GM13977 (cell line): ENCODE data around the gene RAB22A.

Experiments used
- DNase-seq: peaks from one replicate; pipeline ENCODE4 v3.0.0; 2012; ENCODE audit warnings: low spot score
- CTCF ChIP-seq: IDR thresholded peaks from 2 replicates; pipeline ENCODE4 v1.5.1; 2012; ENCODE audit warnings: mild to moderate bottlenecking, control low read depth; ENCODE audit not compliant: insufficient read depth; ENCODE audit errors: extremely low read depth, missing control alignments
- in situ Hi-C: fragments of 300-500 bp; cut with MboI; formaldehyde crosslinking; loops from one replicate; pipeline ENCODE4 v1.12.0; 2022; ENCODE audit warnings: low sequenced_read_pairs, low pct_unique_long_range_greater_than_20kb, mixed read lengths, inconsistent platforms; ENCODE audit not compliant: unreplicated experiment

Gene RAB22A

GRCh38 chr20:58308680-58309527, 611 bp upstream of the RAB22A start:
- in situ Hi-C loops: no loop called here
- peak; percentile 78 for DNase-seq
- TF ChIP-seq CTCF: no peak

GRCh38 chr20:58310291-58310782, 822 bp downstream of the RAB22A start:
- in situ Hi-C loops: no loop called here
- peak; percentile 31 for DNase-seq
- no peak for TF ChIP-seq CTCF

GRCh38 chr20:58312836-58313235, 3.3 kb downstream of the RAB22A start:
- no peak for DNase-seq
- no peak for TF ChIP-seq CTCF
- in situ Hi-C loops: no loop called here

GRCh38 chr20:58313396-58313795, 3.9 kb downstream of the RAB22A start:
- in situ Hi-C loops: no loop called here
- no peak for TF ChIP-seq CTCF
- DNase-seq: no peak

- in situ Hi-C loops: no loop called here
These were observed 11.7 kb downstream of the RAB22A start for GRCh38 chr20:58321205-58321604.

GRCh38 chr20:58322083-58322482, 12.6 kb downstream of the RAB22A start:
- no peak for DNase-seq
- in situ Hi-C loops: no loop called here
- no peak for TF ChIP-seq CTCF

More at GRCh38 chr20:58321205-58321604, 11.7 kb downstream of the RAB22A start:
- DNase-seq: no peak
- TF ChIP-seq CTCF: no peak

GRCh38 chr20:58325912-58326311, 16.4 kb downstream of the RAB22A start:
- in situ Hi-C loops: no loop called here
- no peak for TF ChIP-seq CTCF
- DNase-seq: no peak
